ENCODE data around the gene NDUFV2. TPM values are rescaled to one million over a fixed set of nuclear protein-coding genes. Genes with fewer than 3 reads are reported as not detected.
"Not testable (repeated sequence)": the region's sequence is repeated elsewhere in the genome, so short reads cannot be mapped to it uniquely, and the experiment has no call there.

Gene NDUFV2
- polyA plus RNA-seq, 1 experiment: 207 TPM

- DNase-seq (ENCODE audit: low read depth, low spot score): no peak
- H3K9me3 ChIP-seq (ENCODE audit: control insufficient read depth, insufficient read depth, low read length): no peaks in the 10 kb centered on the region
- H3K27ac ChIP-seq (ENCODE audit: low read depth, low read length): no peak overlapping the region
- CTCF ChIA-PET: no interaction called here
- no peaks in the 10 kb centered on the region for H3K27me3 ChIP-seq (ENCODE audit: control insufficient read depth, insufficient read depth, low read length)
- POLR2A ChIA-PET: no interaction called here
- H3K4me3 ChIP-seq (ENCODE audit: low read depth, low read length): no peak overlapping the region
- no peak for TF ChIP-seq CTCF (IDR thresholded peaks at IDR 0.05; ENCODE audit: low read depth, low read length)
Measured at GRCh38 chr18:9088252-9088651, 14.2 kb upstream of the NDUFV2 start.

- H3K4me3 ChIP-seq (ENCODE audit: low read depth, low read length); H3K27me3 ChIP-seq (ENCODE audit: control insufficient read depth, insufficient read depth, low read length); POLR2A ChIA-PET; CTCF ChIA-PET; DNase-seq (ENCODE audit: low read depth, low spot score); H3K9me3 ChIP-seq (ENCODE audit: control insufficient read depth, insufficient read depth, low read length); H3K27ac ChIP-seq (ENCODE audit: low read depth, low read length): not testable (repeated sequence)
Measured at GRCh38 chr18:9088727-9089126, 13.8 kb upstream of the NDUFV2 start.

- DNase-seq (ENCODE audit: low read depth, low spot score): no peak
- no peaks in the 10 kb centered on the region for H3K27me3 ChIP-seq (ENCODE audit: control insufficient read depth, insufficient read depth, low read length)
- CTCF ChIA-PET: no interaction called here
- H3K27ac ChIP-seq (ENCODE audit: low read depth, low read length): no peak overlapping the region
- no peak overlapping the region for H3K4me3 ChIP-seq (ENCODE audit: low read depth, low read length)
- H3K9me3 ChIP-seq (ENCODE audit: control insufficient read depth, insufficient read depth, low read length): no peaks in the 10 kb centered on the region
- POLR2A ChIA-PET: no interaction called here
- TF ChIP-seq CTCF (IDR thresholded peaks at IDR 0.05; ENCODE audit: low read depth, low read length): no peak
Measured at GRCh38 chr18:9090578-9090977, 11.9 kb upstream of the NDUFV2 start.

DNA sequence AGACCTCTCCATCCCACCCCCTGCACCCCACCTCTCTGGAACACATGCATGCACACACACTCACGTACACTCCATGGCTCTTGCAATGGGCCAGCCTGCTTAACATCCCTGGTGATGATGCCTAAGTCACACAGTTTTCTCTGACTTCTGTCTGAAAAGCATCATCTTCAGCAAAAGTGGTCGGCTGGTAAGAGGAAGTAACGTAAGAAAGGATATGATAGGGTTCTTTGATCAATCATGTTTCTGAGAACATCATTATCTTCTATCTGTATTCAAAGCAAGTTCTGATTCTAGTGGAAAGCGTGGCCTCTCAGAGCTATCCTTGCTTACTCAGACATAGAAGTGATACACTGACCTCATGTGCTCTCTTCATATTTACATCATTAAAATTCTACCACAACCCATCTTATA lies 11.4 kb upstream of the NDUFV2 start:
- DNase-seq (ENCODE audit: low read depth, low spot score): no peak
- ChIA-PET CTCF (no interaction called here), POLR2A (no interaction called here)
- no peaks in the 10 kb centered on the region for H3K27me3 ChIP-seq (ENCODE audit: control insufficient read depth, insufficient read depth, low read length)
- H3K27ac ChIP-seq (ENCODE audit: low read depth, low read length): no peak overlapping the region
- TF ChIP-seq CTCF (IDR thresholded peaks at IDR 0.05; ENCODE audit: low read depth, low read length): no peak
- no peak overlapping the region for H3K4me3 ChIP-seq (ENCODE audit: low read depth, low read length)
- H3K9me3 ChIP-seq (ENCODE audit: control insufficient read depth, insufficient read depth, low read length): no peaks in the 10 kb centered on the region

GRCh38 chr18:9092665-9093064 lies 9.8 kb upstream of the NDUFV2 start:
- no peak overlapping the region for H3K27ac ChIP-seq (ENCODE audit: low read depth, low read length)
- DNase-seq (ENCODE audit: low read depth, low spot score): no peak
- no peaks in the 10 kb centered on the region for H3K27me3 ChIP-seq (ENCODE audit: control insufficient read depth, insufficient read depth, low read length)
- ChIA-PET CTCF (no interaction called here), POLR2A (no interaction called here)
- TF ChIP-seq CTCF (IDR thresholded peaks at IDR 0.05; ENCODE audit: low read depth, low read length): no peak
- H3K9me3 ChIP-seq (ENCODE audit: control insufficient read depth, insufficient read depth, low read length): no peaks in the 10 kb centered on the region
- no peak overlapping the region for H3K4me3 ChIP-seq (ENCODE audit: low read depth, low read length)

- H3K9me3 ChIP-seq (ENCODE audit: control insufficient read depth, insufficient read depth, low read length); POLR2A ChIA-PET; DNase-seq (ENCODE audit: low read depth, low spot score); H3K27ac ChIP-seq (ENCODE audit: low read depth, low read length); H3K27me3 ChIP-seq (ENCODE audit: control insufficient read depth, insufficient read depth, low read length); H3K4me3 ChIP-seq (ENCODE audit: low read depth, low read length): not testable (repeated sequence)
- CTCF ChIA-PET: interaction anchor here (0.6 to 1.9 kb wide), 2 partner anchors 11 to 19 kb away, joined by 3 to 5 read pairs; no protein-coding TSS in a partner anchor
Measured at GRCh38 chr18:9093109-9093508, 9.4 kb upstream of the NDUFV2 start.

Measured in AG04450 (cell line).